ENCODE data around the gene PPIL4. TPM values are rescaled to one million over a fixed set of nuclear protein-coding genes. Genes with fewer than 3 reads are reported as not detected.

PPIL4 gene
- total and polyA plus RNA-seq, 7 donors: 6.9 to 32.4 (median 14.7) TPM

- peaks cover 0 to 6% (median 0%) of the 10 kb centered on the region in 3 donors for H3K27me3 ChIP-seq (ENCODE audit: insufficient read depth in 3 of 3, low read length in 2 of 3)
- intact Hi-C loops (cut with DNase I): no loop called here
- TF ChIP-seq CTCF (IDR thresholded peaks at IDR 0.05): no peak
- no peaks in the 10 kb centered on the region for H3K36me3 ChIP-seq (ENCODE audit: insufficient read depth in 1 of 2, low read depth in 1 of 2)
- WGBS, 3 donors: 54 to 66% (median 63%) methylated on average over 6 of the region's 6 CpGs
- no peaks in the 10 kb centered on the region for H3K9me3 ChIP-seq
- ATAC-seq: no peak
- H3K27ac ChIP-seq: no peak overlapping the region
- no peak overlapping the region for H3K4me3 ChIP-seq
- no peaks in the 10 kb centered on the region for H3K4me1 ChIP-seq
- DNase-seq: no peak
Observed at GRCh38 chr6:149476789-149477455, 68.9 kb downstream of the PPIL4 start.

GRCh38 chr6:149474108-149474935 lies 71.5 kb downstream of the PPIL4 start:
- peaks cover 0 to 6% (median 0%) of the 10 kb centered on the region in 3 donors for H3K27me3 ChIP-seq (ENCODE audit: insufficient read depth in 3 of 3, low read length in 2 of 3)
- intact Hi-C loops (cut with DNase I): no loop called here
- no peaks in the 10 kb centered on the region for H3K4me1 ChIP-seq
- TF ChIP-seq CTCF (IDR thresholded peaks at IDR 0.05): no peak
- no peaks in the 10 kb centered on the region for H3K36me3 ChIP-seq (ENCODE audit: insufficient read depth in 1 of 2, low read depth in 1 of 2)
- no peaks in the 10 kb centered on the region for H3K9me3 ChIP-seq
- no peak overlapping the region for H3K4me3 ChIP-seq
- ATAC-seq (no peak), DNase-seq (no peak)
- 76 to 86% (median 83%) methylated on average over 30 of the region's 30 CpGs for WGBS, 3 donors
- H3K27ac ChIP-seq: no peak overlapping the region

GRCh38 chr6:149473080-149474052 lies 72.5 kb downstream of the PPIL4 start:
- TF ChIP-seq CTCF (IDR thresholded peaks at IDR 0.05): no peak
- intact Hi-C loops (cut with DNase I): no loop called here
- H3K4me3 ChIP-seq: no peak overlapping the region
- ATAC-seq (no peak), DNase-seq (no peak)
- no peaks in the 10 kb centered on the region for H3K36me3 ChIP-seq (ENCODE audit: insufficient read depth in 1 of 2, low read depth in 1 of 2)
- H3K27me3 ChIP-seq (ENCODE audit: insufficient read depth in 3 of 3, low read length in 2 of 3): peaks cover 0 to 6% (median 0%) of the 10 kb centered on the region in 3 donors
- no peak overlapping the region for H3K27ac ChIP-seq
- H3K9me3 ChIP-seq: no peaks in the 10 kb centered on the region
- no peaks in the 10 kb centered on the region for H3K4me1 ChIP-seq
- 41 to 43% (median 43%) methylated on average over 21 of the region's 21 CpGs for WGBS, 3 donors

- no peaks in the 10 kb centered on the region for H3K36me3 ChIP-seq (ENCODE audit: insufficient read depth in 1 of 2, low read depth in 1 of 2)
- WGBS, 3 donors: 96% methylated on average over 5 of the region's 5 CpGs
- intact Hi-C loops (cut with DNase I): no loop called here
Observed at GRCh38 chr6:149472241-149472640, 73.6 kb downstream of the PPIL4 start.

More at GRCh38 chr6:149472241-149472640, 73.6 kb downstream of the PPIL4 start:
- H3K27ac ChIP-seq: no peak overlapping the region
- TF ChIP-seq CTCF (IDR thresholded peaks at IDR 0.05): no peak
- H3K4me3 ChIP-seq: no peak overlapping the region
- H3K4me1 ChIP-seq: no peaks in the 10 kb centered on the region
- ATAC-seq (no peak), DNase-seq (no peak)
- H3K27me3 ChIP-seq (ENCODE audit: insufficient read depth in 3 of 3, low read length in 2 of 3): peaks cover 0 to 6% (median 0%) of the 10 kb centered on the region in 3 donors
- no peaks in the 10 kb centered on the region for H3K9me3 ChIP-seq
